ENCODE data around the gene PPP1R14B.

GRCh38 chr11:64258946-64259532 lies 12.3 kb upstream of the PPP1R14B start:
- TF ChIP-seq POLR2AphosphoS5 (IDR thresholded peaks at IDR 0.05; ENCODE audit: borderline replicate concordance, low read depth, low read length) (no peak), EZH2 (IDR thresholded peaks at IDR 0.05) (no peak)
